Medulla oblongata (tissue), 1 donor: ENCODE data around the gene TMLHE.
"Not testable (repeated sequence)": the region's sequence is repeated elsewhere in the genome, so short reads cannot be mapped to it uniquely, and the experiment has no call there.

ENCODE experiments used
- DNase-seq: peaks from one replicate; pipeline ENCODE4 v3.0.0-alpha.2; 2015; ENCODE audit errors: extremely low spot score

The TMLHE gene

GRCh38 chrX:155495134-155495533, 117.6 kb downstream of the TMLHE start:
- not testable (repeated sequence) for DNase-seq

GRCh38 chrX:155491421-155491820, 121.3 kb downstream of the TMLHE start:
- not testable (repeated sequence) for DNase-seq

DNA sequence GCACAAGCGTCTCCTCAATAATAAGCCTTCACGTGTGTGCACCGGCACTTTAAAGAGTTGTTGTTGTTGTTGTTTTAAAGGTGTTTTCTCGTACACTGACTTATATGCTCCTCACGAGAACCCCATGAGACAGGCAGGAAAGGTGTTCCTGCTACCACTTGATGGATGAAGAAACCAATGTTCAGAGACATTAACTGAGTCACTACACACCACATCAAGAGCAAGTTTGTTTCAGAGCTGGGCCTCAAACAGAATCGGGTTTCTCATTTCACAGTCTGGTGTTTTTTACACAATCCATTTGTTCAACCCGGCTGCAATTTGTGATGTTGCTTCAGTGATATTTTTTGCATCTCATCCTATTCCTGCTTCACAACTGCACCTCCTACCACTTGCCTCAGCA, 135.6 kb downstream of the TMLHE start:
- DNase-seq, result not testable (repeated sequence)

DNA sequence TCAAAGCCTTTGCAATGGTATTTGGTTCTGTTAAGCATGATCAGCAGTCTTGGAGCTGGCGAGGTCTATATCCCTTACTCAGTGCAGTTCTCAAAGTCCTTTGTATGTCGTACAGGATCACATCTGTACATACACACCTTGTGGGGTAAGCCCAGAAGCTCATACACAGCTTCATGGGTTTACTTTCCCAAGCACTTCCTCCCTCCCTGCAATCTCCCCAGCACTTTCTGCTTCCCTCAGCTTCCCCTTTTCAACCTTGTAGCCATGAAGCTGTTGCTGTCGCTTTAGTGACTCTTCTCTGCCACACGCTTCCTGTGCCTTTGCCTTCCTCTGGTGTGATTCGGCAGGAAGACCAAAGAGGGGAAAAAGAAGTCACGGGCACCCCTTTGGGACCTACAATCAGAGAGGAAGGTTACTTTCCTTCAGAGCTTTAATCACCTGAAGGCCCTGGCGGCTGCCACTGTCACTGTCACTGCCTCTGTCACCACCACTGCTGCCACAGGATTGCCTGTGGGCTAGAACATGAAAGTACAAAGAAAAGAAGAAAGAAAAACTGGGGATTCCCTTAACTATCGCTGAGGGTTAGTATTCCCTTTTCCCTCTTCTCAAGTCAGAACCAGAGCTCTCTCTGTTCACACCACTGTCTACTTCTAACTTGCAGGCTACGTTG, 146.3 kb downstream of the TMLHE start:
- not testable (repeated sequence) for DNase-seq

DNA sequence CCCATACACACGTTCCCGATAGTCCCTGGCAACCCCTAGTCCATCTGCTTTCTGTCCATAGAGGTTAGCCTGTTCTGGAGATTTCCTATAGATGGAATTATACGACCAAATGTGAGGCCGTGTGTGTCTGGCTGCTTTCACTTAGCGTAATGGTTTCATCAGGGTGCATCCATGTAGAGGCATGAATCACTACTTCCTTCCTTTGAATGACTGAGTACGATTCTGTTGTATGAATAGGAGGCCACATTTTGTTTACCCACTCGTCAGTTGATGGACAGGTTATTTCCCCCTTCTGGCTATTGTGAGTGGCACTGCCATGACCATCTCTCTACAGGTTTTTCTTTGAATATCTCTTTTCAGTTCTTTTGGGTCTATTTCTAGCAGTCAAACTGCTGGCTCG, 152.3 kb downstream of the TMLHE start:
- DNase-seq, result not testable (repeated sequence)

GRCh38 chrX:155458471-155458870, 154.3 kb downstream of the TMLHE start, which contains the start of gene F8A3:
Gene F8A3 (minus strand): TSS chrX:155458620. CDS start chrX:155458600, 20 bp downstream.
- not testable (repeated sequence) for DNase-seq

GRCh38 chrX:155457761-155458447, 154.8 kb downstream of the TMLHE start:
- not testable (repeated sequence) for DNase-seq

DNA sequence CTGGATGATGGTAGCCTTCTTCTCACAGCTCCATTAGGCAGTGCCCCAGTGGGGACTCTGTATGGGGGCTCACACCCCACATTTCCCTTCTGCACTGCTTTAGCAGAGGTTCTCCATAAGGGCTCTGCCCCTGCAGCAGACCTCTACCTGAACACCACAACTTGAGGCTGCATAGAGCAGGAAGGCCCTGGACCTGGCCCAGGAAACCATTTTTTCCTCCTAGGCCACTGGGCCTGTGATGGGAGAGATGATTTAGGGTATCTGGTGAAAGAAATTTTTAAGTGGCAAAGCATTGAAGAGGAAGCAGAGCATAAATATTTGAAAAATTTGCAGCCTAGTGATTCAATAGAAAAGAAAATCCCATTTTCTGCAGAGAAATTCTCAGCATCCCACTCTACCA, 171.7 kb downstream of the TMLHE start:
- no peak for DNase-seq
